Fibroblast of the conjunctiva (primary cell): ENCODE results near the gene ALDH1L1.

Experiments used
- DNase-seq: peaks from one replicate; pipeline ENCODE4 v3.0.0-alpha.2; 2010; ENCODE audit warnings: low read depth

Gene ALDH1L1

GRCh38 chr3:126180477-126181397 is at the start of gene ALDH1L1:
ALDH1L1 (minus strand) TSS chr3:126180586; CDS start chr3:126160979, 19,607 bp downstream.
- DNase-seq, result peak; percentile 22

DNA sequence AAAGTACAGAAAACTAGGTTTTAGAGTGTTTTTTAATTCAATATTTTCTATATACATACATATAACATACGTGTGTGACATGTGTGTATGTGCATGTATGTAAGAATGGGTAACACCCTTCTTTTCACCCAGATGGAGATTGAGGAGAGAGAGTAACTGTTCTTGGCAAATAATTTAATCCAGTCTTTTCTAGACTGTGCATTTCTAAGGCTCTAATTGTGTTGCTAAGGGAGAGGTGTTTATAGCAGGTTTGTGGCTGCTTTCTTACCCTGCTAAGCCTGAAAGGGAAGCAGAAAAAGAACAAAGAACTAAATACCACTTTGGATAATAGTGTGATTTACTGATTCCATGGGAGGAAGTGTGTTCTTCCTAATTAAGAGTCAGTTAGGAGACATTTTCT is 46.0 kb upstream of the ALDH1L1 start:
- DNase-seq, result no peak

- DNase-seq, result no peak
Observed at GRCh38 chr3:126216416-126216815, 36.0 kb upstream of the ALDH1L1 start.

- DNase-seq, result no peak
Observed at GRCh38 chr3:126213379-126214028, 33.1 kb upstream of the ALDH1L1 start.

- DNase-seq, result peak; percentile 16
Observed at GRCh38 chr3:126212620-126213378, 32.4 kb upstream of the ALDH1L1 start.

DNA sequence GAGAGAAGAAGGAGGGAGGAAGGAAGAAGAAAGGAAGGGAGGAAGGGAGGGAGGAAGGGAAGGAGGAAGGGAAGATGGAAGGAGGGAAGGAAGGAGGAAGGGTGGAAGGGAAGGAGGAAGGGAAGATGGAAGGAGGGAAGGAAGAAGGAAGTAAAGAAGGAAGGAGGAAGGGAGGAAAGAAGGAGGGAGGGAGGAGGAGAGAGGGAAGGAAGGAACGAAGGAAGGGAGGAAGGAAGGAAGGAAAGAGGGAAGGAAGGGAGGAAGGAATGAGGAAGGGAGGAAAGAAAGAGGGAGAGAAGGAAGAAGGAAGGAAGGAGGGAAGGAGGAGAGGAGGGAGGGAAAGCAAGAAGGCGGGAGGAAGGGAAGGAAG is 31.8 kb upstream of the ALDH1L1 start:
- no peak for DNase-seq

DNA sequence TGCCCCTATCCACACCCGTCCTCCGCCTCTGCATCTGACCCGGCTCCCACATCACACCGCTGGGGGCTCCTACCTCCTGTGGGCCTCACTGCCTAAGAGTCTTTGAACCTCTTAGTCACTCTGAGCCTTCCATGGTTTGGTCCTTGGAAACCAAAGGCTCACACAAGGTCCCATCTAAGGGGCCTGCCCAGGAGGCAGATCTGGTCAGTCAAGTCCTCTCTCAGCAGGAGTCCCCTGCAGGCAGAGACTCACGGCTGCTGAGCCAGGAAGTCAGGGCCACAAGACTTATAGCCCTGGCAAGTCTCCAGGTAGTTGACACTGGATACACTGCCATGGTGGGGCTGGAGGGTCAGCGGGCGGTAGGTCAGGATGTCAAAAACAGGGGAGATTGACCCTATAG is 31.2 kb upstream of the ALDH1L1 start:
- no peak for DNase-seq

DNA sequence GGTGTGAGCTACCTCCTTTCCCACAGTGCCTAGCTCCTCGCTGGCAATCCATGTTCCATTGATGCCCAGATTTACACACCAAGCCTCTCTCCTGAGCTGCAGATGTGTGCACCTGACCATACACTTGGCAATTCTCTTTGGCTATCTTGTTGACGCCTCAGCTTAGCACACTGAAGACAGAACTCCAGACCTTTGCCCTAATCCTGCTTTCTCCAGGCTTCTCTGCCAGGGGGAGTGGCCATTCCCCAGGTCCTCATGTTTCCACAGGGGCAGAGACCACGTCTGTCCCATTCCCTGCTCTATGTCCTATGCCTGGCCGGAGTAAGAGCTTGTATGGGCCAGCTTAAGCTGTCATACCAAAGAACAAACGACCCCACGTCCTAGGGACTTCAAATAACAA is 30.2 kb upstream of the ALDH1L1 start:
- no peak for DNase-seq

GRCh38 chr3:126209741-126210140 is 29.4 kb upstream of the ALDH1L1 start:
- no peak for DNase-seq

DNA sequence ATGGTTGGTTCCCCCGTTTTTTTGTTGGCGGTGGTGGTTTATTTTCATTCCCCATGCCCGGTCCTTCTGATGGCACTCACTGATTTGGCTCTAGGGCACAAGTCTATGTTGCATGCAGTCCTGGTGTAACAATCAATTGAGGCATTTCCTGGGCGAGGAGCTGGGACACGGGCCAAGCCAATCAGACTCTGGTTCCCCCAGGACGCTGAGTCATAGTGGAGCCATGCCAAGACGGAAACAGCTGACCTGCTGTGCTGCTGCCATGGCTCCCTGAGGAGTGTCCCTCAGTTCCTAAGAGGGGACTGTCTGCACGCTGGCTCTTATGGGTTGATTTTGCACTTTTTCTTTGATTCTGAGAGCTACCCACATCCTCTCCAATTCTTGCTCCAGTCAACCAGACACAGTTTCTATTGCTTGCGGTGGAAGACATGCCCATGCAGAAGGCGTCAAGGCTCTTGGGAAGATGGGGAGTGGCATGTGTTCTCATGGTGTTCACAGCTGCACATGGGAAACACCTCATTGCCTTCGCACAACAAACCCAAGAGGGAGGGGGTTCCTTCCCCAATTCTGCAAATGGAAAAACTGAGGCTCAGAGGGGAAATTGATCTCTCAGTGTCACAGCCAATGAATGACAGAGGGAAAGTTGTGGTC is 28.3 kb upstream of the ALDH1L1 start:
- peak; percentile 83 for DNase-seq

GRCh38 chr3:126208182-126208581 is 27.8 kb upstream of the ALDH1L1 start:
- DNase-seq, result no peak

GRCh38 chr3:126207166-126207565 is 26.8 kb upstream of the ALDH1L1 start:
- DNase-seq, result no peak

DNA sequence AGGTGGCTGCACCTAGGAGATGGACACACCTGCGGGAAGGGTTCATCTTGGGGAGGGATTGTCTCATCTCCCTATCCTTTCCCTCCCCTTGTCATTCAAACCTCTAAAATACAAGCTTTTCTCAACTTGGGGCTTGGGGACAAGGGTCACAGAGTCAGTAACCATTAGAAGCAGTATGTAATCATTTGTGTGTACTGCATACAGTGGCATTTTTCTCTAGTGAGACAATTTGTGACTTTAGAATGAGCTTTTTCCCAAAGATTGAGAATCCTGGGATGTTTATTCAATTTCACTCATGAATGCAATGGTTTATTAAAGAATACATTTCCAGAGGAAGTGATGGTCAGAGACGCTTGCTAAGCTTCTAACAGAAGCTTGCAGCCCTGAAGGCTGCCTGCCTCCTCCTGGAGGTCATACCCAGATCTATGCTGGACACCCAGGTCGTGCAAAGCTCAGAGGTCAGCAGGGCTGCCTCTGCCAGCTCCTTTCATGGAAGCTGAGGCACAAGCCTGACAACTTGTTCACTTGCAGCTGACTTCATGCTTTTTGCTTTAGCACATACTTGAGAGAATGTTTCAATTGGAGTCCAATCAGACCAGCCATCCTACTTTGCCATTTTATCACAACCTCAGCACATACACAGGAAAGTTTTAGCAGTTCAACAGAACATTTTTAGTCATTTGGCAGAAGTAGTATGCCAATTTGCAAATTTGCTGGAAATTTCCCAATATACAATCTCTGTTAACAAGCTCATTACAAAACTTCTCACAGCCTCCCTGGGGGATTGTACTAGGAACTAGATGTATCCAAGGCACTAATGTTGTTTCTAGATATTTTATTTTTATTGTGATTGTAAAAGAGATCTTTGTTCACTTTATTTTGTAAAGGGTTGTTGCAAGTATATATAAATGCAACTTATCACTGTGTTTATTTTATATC is 25.6 kb upstream of the ALDH1L1 start:
- DNase-seq, result peak; percentile 13

- no peak for DNase-seq
Observed at GRCh38 chr3:126202680-126203079, 22.3 kb upstream of the ALDH1L1 start.

DNA sequence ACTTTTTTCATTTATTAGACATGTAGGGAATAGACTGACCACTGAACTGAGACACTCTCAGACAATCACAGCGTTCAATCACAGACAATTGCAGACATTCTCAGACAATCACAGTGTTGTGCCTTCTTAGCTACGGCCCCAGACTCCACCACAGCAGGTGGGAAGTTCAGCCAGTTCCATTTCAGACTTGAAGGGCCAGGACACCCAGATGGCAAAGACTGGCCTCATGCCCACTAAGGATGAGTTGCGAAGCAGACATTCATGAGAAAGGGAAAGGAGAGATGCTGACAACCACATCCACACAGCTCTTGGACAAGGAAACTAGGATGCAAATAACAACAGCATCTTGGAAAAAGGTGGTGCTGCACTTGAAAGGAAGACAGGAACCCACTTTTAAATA is 21.9 kb upstream of the ALDH1L1 start:
- DNase-seq, result no peak

DNA sequence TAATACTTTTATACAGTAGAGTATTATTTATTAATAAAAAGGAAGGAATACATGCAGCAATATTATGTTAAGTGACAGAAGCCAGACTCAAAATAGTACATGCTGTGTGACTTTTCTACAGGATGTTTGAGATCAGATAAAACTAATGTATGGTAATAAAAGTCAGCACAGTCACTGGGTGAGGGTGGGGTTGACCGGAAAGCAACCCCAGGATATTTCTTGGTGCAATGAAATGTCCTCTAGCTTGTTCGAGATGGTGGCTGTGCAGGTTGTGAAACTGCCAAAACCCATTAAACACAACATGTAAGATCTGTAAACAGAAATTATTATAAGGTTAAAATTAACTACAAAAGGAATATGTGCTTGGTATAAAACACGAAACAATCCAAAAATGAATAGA is 20.8 kb upstream of the ALDH1L1 start:
- no peak for DNase-seq

GRCh38 chr3:126200534-126200933 is 20.1 kb upstream of the ALDH1L1 start:
- DNase-seq, result no peak

DNA sequence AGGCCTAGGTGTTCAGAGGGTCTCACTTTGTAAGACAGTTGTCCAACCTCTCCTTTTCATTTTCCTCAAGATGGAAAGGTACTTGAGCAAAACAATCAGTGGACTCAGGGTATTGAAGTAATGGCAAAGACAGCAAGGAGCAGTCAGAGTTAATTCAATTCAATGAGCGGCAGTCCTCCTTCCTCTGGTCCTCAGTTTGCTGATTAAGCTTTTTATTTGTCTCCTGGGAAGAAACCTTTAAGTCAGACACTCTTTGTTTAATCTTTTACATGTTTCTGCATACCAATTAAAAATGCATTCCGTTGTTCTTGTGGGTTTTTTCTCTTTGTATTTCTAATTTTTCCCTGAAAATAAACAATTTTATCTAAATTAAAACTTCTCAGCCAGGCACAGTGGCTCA is 18.9 kb upstream of the ALDH1L1 start:
- no peak for DNase-seq

GRCh38 chr3:126197854-126198584 is 17.6 kb upstream of the ALDH1L1 start:
- peak; percentile 43 for DNase-seq

DNA sequence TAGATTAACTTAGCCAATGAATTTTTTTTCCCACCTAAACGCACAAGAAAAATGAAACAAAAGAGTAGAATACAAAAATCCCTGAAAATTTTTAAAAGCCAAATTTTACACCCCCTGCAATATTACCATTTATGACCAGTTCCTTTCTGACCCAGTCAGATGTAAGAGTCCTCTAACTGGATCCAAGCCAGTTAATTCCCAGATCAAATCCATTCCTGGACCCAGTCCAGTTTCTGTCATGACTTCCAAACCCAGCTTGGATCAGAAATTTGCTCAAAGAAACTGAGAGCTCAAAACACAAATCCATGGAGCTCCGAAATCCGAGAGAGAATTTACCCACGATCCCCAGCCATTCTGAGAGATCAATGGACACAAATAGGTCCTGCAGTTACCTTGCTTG is 17.0 kb upstream of the ALDH1L1 start:
- no peak for DNase-seq
